HEK293T (cell line): ENCODE measurements around the gene LRMDA.

Experiments used
- CTCF ChIA-PET: fragments of 350-600 bp; formaldehyde crosslinking; extraction: SDS; loops from one replicate; lab custom pipeline; 2021; ENCODE audit warnings: antibody characterized with exemption, inconsistent platforms; lab: Yijun Ruan, JAX
- POLR2A ChIA-PET: fragments of 350-600 bp; formaldehyde crosslinking; extraction: SDS; loops from one replicate; lab custom pipeline; 2020; ENCODE audit warnings: antibody characterized with exemption, inconsistent platforms; lab: Yijun Ruan, JAX
- DNase-seq: peaks from one replicate; pipeline ENCODE4 v3.0.0; 2012; ENCODE audit warnings: mixed read lengths; ENCODE audit errors: extremely low spot score
- ARNT ChIP-seq: fragments of 450-650 bp; IDR thresholded peaks from 2 replicates; pipeline ENCODE4 v1.6.1; 2017; ENCODE audit warnings: mild to moderate bottlenecking
- BHLHE40 ChIP-seq: fragments of 450-650 bp; IDR thresholded peaks from 2 replicates; pipeline ENCODE4 v1.6.1; 2016; ENCODE audit warnings: mild to moderate bottlenecking, moderate library complexity, borderline replicate concordance
- CTBP1 ChIP-seq: fragments of 450-650 bp; IDR thresholded peaks from 2 replicates; pipeline ENCODE4 v1.6.1; 2016; ENCODE audit warnings: borderline replicate concordance
- ELF4 ChIP-seq: fragments of 450-650 bp; IDR thresholded peaks from 2 replicates; pipeline ENCODE4 v1.6.1; 2017; ENCODE audit warnings: antibody characterized with exemption
- FOXA1 ChIP-seq: fragments of 450-650 bp; IDR thresholded peaks from 2 replicates; pipeline ENCODE4 v1.6.1; 2016; ENCODE audit warnings: mild to moderate bottlenecking
- FOXK2 ChIP-seq: fragments of 450-650 bp; IDR thresholded peaks from 2 replicates; pipeline ENCODE4 v1.6.1; 2016; ENCODE audit warnings: mild to moderate bottlenecking
- FOXM1 ChIP-seq: fragments of 450-650 bp; IDR thresholded peaks from 2 replicates; pipeline ENCODE4 v1.6.1; 2017; ENCODE audit warnings: mild to moderate bottlenecking, borderline replicate concordance
- HDGF ChIP-seq: fragments of 450-650 bp; IDR thresholded peaks from 2 replicates; pipeline ENCODE4 v1.6.1; 2017; ENCODE audit warnings: antibody characterized with exemption, borderline replicate concordance
- L3MBTL2 ChIP-seq: fragments of 450-650 bp; conservative IDR thresholded peaks from 2 replicates; pipeline ENCODE4 v1.6.1; 2016; ENCODE audit warnings: mild to moderate bottlenecking
- LEF1 ChIP-seq: fragments of 450-650 bp; IDR thresholded peaks from 2 replicates; pipeline ENCODE4 v1.6.1; 2017; ENCODE audit warnings: mild to moderate bottlenecking, borderline replicate concordance
- NFRKB ChIP-seq: fragments of 450-650 bp; IDR thresholded peaks from 2 replicates; pipeline ENCODE4 v1.6.1; 2016; ENCODE audit warnings: mild to moderate bottlenecking, moderate library complexity
- PKNOX1 ChIP-seq: fragments of 450-650 bp; IDR thresholded peaks from 2 replicates; pipeline ENCODE4 v1.6.1; 2016
- SP1 ChIP-seq: fragments of 450-650 bp; IDR thresholded peaks from 2 replicates; pipeline ENCODE4 v1.6.1; 2017
- SUZ12 ChIP-seq: fragments of 450-650 bp; IDR thresholded peaks from 2 replicates; pipeline ENCODE4 v1.6.1; 2016; ENCODE audit warnings: mild to moderate bottlenecking
- TARDBP ChIP-seq: fragments of 450-650 bp; IDR thresholded peaks from 2 replicates; pipeline ENCODE4 v1.6.1; 2016
- ZNF384 ChIP-seq: fragments of 450-650 bp; IDR thresholded peaks from 2 replicates; pipeline ENCODE4 v1.6.1; 2016

LRMDA gene

GRCh38 chr10:76432016-76433012, 1000.9 kb downstream of the LRMDA start:
- DNase-seq: no peak

GRCh38 chr10:76433161-76434005, 1002.0 kb downstream of the LRMDA start:
- POLR2A ChIA-PET: no interaction called here
- CTCF ChIA-PET: interaction anchor here (1.0 to 1.2 kb wide), 3 partner anchors 13 to 553 kb away, joined by 3 read pairs; no protein-coding TSS in a partner anchor
- no peak for DNase-seq
- TF ChIP-seq TARDBP: no peak
- TF ChIP-seq PKNOX1: peak; percentile 43
- no peak for TF ChIP-seq ELF4
- no peak for TF ChIP-seq FOXA1
- no peak for TF ChIP-seq SUZ12
- no peak for TF ChIP-seq HDGF
- no peak for TF ChIP-seq FOXM1

More at GRCh38 chr10:76432016-76433012, 1000.9 kb downstream of the LRMDA start:
- CTCF ChIA-PET: interaction anchor here (1.0 to 1.2 kb wide), 3 partner anchors 14 to 554 kb away, joined by 3 read pairs; no protein-coding TSS in a partner anchor
- TF ChIP-seq NFRKB: no peak
- TF ChIP-seq LEF1: no peak
- TF ChIP-seq FOXM1: no peak
- TF ChIP-seq ELF4: no peak
- TF ChIP-seq FOXA1: no peak
- no peak for TF ChIP-seq L3MBTL2
- TF ChIP-seq BHLHE40: no peak
- TF ChIP-seq ZNF384: no peak
- no peak for TF ChIP-seq PKNOX1
- POLR2A ChIA-PET: no interaction called here

- POLR2A ChIA-PET: no interaction called here
- DNase-seq: no peak
These were observed 1003.7 kb downstream of the LRMDA start for GRCh38 chr10:76435157-76435556.

GRCh38 chr10:76436401-76436811, 1005.0 kb downstream of the LRMDA start:
- no peak for TF ChIP-seq HDGF
- TF ChIP-seq L3MBTL2: no peak
- CTCF ChIA-PET: no interaction called here
- DNase-seq: no peak
- POLR2A ChIA-PET: no interaction called here

More at GRCh38 chr10:76435157-76435556, 1003.7 kb downstream of the LRMDA start:
- CTCF ChIA-PET: interaction anchor here (0.7 kb wide), 1 partner anchor 254 kb away, joined by 3 read pairs; no protein-coding TSS in a partner anchor
- TF ChIP-seq SUZ12 (no peak), ZNF384 (no peak), BHLHE40 (no peak), SP1 (no peak), LEF1 (no peak), L3MBTL2 (no peak), ARNT (no peak), FOXA1 (no peak), TARDBP (no peak), NFRKB (no peak), ELF4 (no peak), FOXK2 (no peak), FOXM1 (no peak), PKNOX1 (no peak), HDGF (no peak)

- no peak for DNase-seq
- POLR2A ChIA-PET: no interaction called here
- TF ChIP-seq FOXA1 (no peak), ARNT (no peak), LEF1 (no peak), FOXK2 (no peak), CTBP1 (no peak), HDGF (no peak), BHLHE40 (no peak)
- CTCF ChIA-PET: no interaction called here
These were observed 1005.6 kb downstream of the LRMDA start for GRCh38 chr10:76436981-76437380.

GRCh38 chr10:76440426-76440825, 1009.0 kb downstream of the LRMDA start:
- POLR2A ChIA-PET: no interaction called here
- TF ChIP-seq TARDBP (no peak), LEF1 (no peak), ZNF384 (no peak)
- CTCF ChIA-PET: no interaction called here
- DNase-seq: no peak
